Mesendoderm (in vitro differentiated cells): Measurements from ENCODE around the gene LAMTOR4.

Experiments used
- DNase-seq: peaks from one replicate; pipeline ENCODE4 v3.0.0; 2013
- H2AK5ac ChIP-seq: 2 replicates; pipeline ENCODE4 v1.6.1; 2013; ENCODE audit warnings: low read length, inconsistent platforms
- H2BK120ac ChIP-seq: 2 replicates; pipeline ENCODE4 v1.6.1; 2013; ENCODE audit warnings: low read depth, mild to moderate bottlenecking, low read length, moderate library complexity, mixed read lengths
- H2BK15ac ChIP-seq: replicated peaks from 2 replicates; pipeline ENCODE4 v1.6.1; 2013; ENCODE audit warnings: low read depth, mild to moderate bottlenecking, moderate library complexity
- H2BK5ac ChIP-seq: 2 replicates; pipeline ENCODE4 v1.6.1; 2013; ENCODE audit warnings: low read length, inconsistent platforms
- H3K18ac ChIP-seq: 2 replicates; pipeline ENCODE4 v1.6.1; 2013; ENCODE audit warnings: mild to moderate bottlenecking, low read length, mixed read lengths
- H3K23ac ChIP-seq: one replicate; pipeline ENCODE4 v1.6.1; 2013; ENCODE audit warnings: low read length
- H3K27ac ChIP-seq: 2 replicates; pipeline ENCODE4 v1.5.1; 2013; ENCODE audit warnings: low read depth, mild to moderate bottlenecking, inconsistent platforms, low read length, moderate library complexity
- H3K27me3 ChIP-seq: 2 replicates; pipeline ENCODE4 v1.6.1; 2013; ENCODE audit warnings: low read length, control low read depth, mild to moderate bottlenecking, inconsistent platforms; ENCODE audit not compliant: insufficient read depth, poor library complexity
- H3K36me3 ChIP-seq: 2 replicates; pipeline ENCODE4 v1.6.1; 2013; ENCODE audit warnings: low read length, inconsistent platforms; ENCODE audit not compliant: control insufficient read depth, insufficient read depth
- H3K4ac ChIP-seq: one replicate; pipeline ENCODE4 v1.6.1; 2013; ENCODE audit warnings: low read depth, mild to moderate bottlenecking, low read length, moderate library complexity
- H3K4me1 ChIP-seq: 2 replicates; pipeline ENCODE4 v1.6.1; 2013; ENCODE audit warnings: low read depth, low read length, inconsistent platforms; ENCODE audit not compliant: control insufficient read depth
- H3K4me2 ChIP-seq: 2 replicates; pipeline ENCODE4 v1.6.1; 2013; ENCODE audit warnings: low read length
- H3K4me3 ChIP-seq: 2 replicates; pipeline ENCODE4 v1.5.1; 2013; ENCODE audit warnings: mild to moderate bottlenecking, low read length
- H3K56ac ChIP-seq: one replicate; pipeline ENCODE4 v1.6.1; 2013; ENCODE audit warnings: low read length
- H3K79me1 ChIP-seq: 2 replicates; pipeline ENCODE4 v1.6.1; 2013; ENCODE audit warnings: low read length, inconsistent platforms
- H3K79me2 ChIP-seq: 2 replicates; pipeline ENCODE4 v1.6.1; 2013; ENCODE audit warnings: mild to moderate bottlenecking, low read length; ENCODE audit not compliant: control insufficient read depth, insufficient read depth
- H3K9ac ChIP-seq: 2 replicates; pipeline ENCODE4 v1.6.1; 2013; ENCODE audit warnings: low read length, inconsistent platforms
- H4K5ac ChIP-seq: one replicate; pipeline ENCODE4 v1.6.1; 2013; ENCODE audit warnings: low read length
- H4K8ac ChIP-seq: one replicate; pipeline ENCODE4 v1.6.1; 2013; ENCODE audit warnings: low read depth, mild to moderate bottlenecking, control low read depth, low read length, moderate library complexity
- WGBS: extraction: QIAGEN DNeasy Blood & Tissue Kit; methylation state at CpG from one replicate; pipeline ENCODE4 v1.1.7; 2013; ENCODE audit warnings: low lambda C conversion rate, missing lambda C conversion rate; ENCODE audit not compliant: insufficient coverage; ENCODE audit errors: extremely low coverage; 5-methylcytosine and 5-hydroxymethylcytosine counted together

Gene LAMTOR4

DNA sequence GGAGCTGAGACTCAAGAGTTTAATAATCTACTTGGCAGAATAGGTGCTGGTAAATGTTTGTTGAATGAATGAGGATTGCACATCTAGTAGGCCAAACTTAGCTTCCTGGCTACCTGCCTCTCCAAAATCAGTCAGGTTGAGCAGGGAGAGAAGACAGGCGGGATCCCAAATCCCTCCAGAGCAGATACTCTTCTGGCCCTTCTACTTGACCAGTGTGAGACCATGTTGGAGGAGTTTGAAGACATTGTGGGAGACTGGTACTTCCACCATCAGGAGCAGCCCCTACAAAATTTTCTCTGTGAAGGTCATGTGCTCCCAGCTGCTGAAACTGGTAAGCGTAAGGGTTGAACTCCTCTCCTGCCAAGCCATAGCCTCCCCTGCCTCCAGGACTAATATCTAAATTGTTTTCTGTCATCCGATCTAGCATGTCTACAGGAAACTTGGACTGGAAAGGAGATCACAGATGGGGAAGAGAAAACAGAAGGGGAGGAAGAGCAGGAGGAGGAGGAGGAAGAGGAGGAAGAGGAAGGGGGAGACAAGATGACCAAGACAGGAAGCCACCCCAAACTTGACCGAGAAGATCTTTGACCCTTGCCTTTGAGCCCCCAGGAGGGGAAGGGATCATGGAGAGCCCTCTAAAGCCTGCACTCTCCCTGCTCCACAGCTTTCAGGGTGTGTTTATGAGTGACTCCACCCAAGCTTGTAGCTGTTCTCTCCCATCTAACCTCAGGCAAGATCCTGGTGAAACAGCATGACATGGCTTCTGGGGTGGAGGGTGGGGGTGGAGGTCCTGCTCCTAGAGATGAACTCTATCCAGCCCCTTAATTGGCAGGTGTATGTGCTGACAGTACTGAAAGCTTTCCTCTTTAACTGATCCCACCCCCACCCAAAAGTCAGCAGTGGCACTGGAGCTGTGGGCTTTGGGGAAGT, 24.2 kb upstream of the LAMTOR4 start:
- H3K79me2 ChIP-seq = no peaks in the 10 kb centered on the region
- no peak overlapping the region for H2AK5ac ChIP-seq
- no peak overlapping the region for H3K56ac ChIP-seq
- H3K18ac ChIP-seq = no peak overlapping the region
- H3K27ac ChIP-seq = no peak overlapping the region
- H4K8ac ChIP-seq = no peak overlapping the region
- H4K5ac ChIP-seq = no peak overlapping the region
- no peak overlapping the region for H2BK120ac ChIP-seq
- no peaks in the 10 kb centered on the region for H3K36me3 ChIP-seq
- no peak overlapping the region for H3K23ac ChIP-seq
- H2BK5ac ChIP-seq = no peak overlapping the region
- no peak overlapping the region for H3K4me3 ChIP-seq
- no peaks in the 10 kb centered on the region for H3K79me1 ChIP-seq
- H3K9ac ChIP-seq = no peak overlapping the region
- H3K4ac ChIP-seq = no peak overlapping the region
- H3K4me2 ChIP-seq = no peak overlapping the region
- no peaks in the 10 kb centered on the region for H3K27me3 ChIP-seq
- no CpG with 5 or more reads among the region's 4 CpGs for WGBS
- DNase-seq = no peak
- H2BK15ac ChIP-seq = no peak overlapping the region
- H3K4me1 ChIP-seq = peaks cover 4% of the 10 kb centered on the region

DNA sequence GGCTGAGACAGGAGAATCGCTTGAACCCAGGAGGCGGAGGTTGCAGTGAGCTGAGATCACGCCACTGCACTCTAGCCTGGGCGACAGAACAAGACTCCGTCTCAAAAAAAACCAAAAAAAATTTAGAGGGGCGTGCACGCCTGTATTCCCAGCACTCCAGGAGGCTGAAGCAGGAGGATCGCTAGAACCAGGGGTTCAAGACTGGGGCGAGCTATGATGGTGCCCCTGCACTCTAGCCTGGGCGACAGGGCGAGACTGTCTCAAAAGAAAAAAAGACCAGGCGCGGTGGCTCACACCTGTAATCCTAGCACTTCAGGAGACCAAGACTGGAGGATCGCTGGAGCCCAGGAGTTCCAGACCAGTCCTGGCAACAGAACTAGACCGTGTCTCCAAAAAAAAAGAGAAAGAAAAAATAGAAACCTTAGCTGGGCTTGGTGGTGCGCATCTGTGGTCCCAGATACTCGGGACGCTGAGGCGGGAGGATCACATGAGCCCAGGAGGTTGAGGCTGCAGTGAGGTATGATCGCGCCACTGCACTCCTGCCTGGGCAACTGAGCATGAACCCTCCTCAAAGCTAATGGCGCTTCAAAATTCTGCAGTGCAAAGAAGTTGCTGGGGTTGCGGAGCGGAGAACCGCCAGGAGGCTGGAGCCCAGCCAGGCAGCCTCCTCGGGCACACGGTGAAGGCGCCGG, 22.3 kb upstream of the LAMTOR4 start:
- Histone ChIP-seq H3K23ac (peak overlapping the region; percentile 59), H3K9ac (peak overlapping the region; percentile 91), H3K4me2 (peak overlapping the region; percentile 57), H4K8ac (no peak overlapping the region), H3K4me3 (peak overlapping the region; percentile 69), H3K4ac (no peak overlapping the region), H2BK15ac (no peak overlapping the region), H2BK5ac (peak overlapping the region; percentile 61), H3K18ac (peak overlapping the region; percentile 19), H3K79me2 (no peaks in the 10 kb centered on the region), H2BK120ac (no peak overlapping the region), H3K27ac (peak overlapping the region; percentile 91), H3K56ac (peak overlapping the region; percentile 94), H3K27me3 (no peaks in the 10 kb centered on the region), H4K5ac (no peak overlapping the region), H3K79me1 (no peaks in the 10 kb centered on the region), H3K4me1 (peaks cover 2% of the 10 kb centered on the region), H3K36me3 (no peaks in the 10 kb centered on the region), H2AK5ac (no peak overlapping the region)
- WGBS = no CpG with 5 or more reads among the region's 29 CpGs
- DNase-seq = no peak

DNA sequence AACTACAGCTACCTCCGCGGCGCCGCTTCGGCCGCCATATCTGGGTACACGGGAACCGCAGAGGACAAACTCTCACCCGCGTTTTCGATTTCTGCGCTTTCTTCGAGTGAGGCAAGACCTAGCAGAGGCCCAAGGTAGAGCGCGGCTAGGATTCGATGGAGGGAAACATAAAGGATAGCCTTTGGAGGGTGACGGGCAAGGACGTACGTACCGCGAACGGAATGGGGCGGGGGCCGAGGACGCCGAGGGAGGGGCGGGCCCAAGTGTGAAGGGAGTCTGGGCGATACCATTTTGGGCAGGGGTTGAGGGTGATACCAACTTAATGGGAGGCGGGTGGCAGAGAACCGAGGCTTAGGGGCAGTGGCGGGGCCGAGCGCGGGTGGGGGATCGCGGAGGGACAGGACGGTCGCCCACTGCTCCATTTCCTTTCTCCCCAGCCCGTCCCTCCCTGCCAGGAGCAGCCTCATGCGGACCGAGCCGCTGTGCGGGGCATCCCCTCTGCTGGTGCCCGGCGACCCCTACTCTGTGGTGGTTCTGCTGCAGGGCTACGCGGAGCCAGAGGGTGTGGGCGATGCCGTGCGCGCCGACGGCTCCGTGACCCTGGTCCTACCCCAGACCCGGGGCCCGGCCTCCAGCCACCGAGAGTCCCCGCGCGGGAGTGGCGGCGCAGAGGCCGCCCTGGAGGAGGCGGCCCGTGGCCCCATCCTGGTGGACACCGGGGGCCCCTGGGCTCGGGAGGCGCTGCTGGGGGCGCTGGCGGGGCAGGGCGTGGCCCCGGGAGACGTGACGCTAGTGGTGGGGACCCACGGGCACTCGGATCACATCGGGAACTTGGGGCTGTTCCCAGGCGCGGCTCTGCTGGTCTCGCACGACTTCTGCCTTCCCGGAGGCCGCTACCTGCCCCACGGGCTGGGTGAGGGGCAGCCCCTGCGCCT, 21.5 kb upstream of the LAMTOR4 start, which contains the start of gene MBLAC1:
Gene MBLAC1, plus strand, starts transcription at position 37 of the 935 bp plus-strand sequence. Its CDS starts 429 bp downstream, at position 466.
- no peak within 1 kb of the TSS for H4K5ac ChIP-seq
- H3K79me1 ChIP-seq = no peaks in the 10 kb centered on the region
- no peak within 1 kb of the TSS for H2BK120ac ChIP-seq
- H4K8ac ChIP-seq = peak within 1 kb of the TSS; percentile 2
- H3K18ac ChIP-seq = peak within 1 kb of the TSS; percentile 19
- H2AK5ac ChIP-seq = no peak within 1 kb of the TSS
- no peaks in the 10 kb centered on the region for H3K27me3 ChIP-seq
- DNase-seq = peak; percentile 95
- H3K4ac ChIP-seq = peak within 1 kb of the TSS; percentile 74
- H3K4me2 ChIP-seq = peak within 1 kb of the TSS; percentile 72
- no peaks in the 10 kb centered on the region for H3K36me3 ChIP-seq
- H2BK5ac ChIP-seq = peak within 1 kb of the TSS; percentile 61
- WGBS = no CpG with 5 or more reads among the region's 85 CpGs
- H3K27ac ChIP-seq = peak within 1 kb of the TSS; percentile 91
- H3K23ac ChIP-seq = peak within 1 kb of the TSS; percentile 66
- H2BK15ac ChIP-seq = no peak within 1 kb of the TSS
- peak within 1 kb of the TSS; percentile 91 for H3K9ac ChIP-seq
- H3K56ac ChIP-seq = peak within 1 kb of the TSS; percentile 94
- no peaks in the 10 kb centered on the region for H3K79me2 ChIP-seq
- H3K4me3 ChIP-seq = peak within 1 kb of the TSS; percentile 69
- H3K4me1 ChIP-seq = peaks cover 2% of the 10 kb centered on the region

DNA sequence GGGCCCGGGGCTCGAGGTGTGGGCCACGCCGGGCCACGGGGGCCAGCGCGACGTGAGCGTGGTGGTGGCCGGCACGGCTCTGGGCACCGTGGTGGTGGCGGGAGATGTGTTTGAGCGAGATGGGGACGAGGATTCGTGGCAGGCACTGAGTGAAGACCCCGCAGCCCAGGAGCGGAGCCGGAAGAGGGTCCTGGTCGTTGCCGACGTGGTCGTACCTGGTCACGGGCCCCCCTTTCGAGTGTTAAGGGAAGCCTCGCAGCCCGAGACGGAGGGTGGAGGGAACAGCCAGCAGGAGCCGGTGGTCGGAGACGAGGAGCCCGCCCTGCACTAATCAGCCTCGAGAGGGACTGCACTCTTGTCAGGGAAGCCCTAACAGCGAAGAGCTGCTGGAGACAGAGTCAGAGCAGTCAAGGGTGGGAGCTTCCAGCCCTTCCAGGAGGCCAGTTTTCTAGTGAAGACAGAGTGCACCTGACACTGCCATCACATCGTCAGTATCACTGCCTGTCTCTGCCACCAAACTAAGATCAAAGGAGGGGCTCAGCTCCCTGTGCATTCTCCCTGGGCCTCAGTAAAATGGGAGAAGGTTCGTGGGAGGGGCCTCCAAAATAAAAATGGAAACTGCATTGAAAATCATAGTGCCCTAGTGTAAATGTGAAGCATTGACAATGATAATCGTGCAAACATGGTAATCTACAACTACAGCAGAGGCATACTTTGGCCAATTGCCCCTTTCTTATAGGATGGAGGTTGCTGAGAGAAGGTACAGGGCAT, 20.7 kb upstream of the LAMTOR4 start:
- H3K4me2 ChIP-seq = peak overlapping the region; percentile 72
- H3K79me1 ChIP-seq = no peaks in the 10 kb centered on the region
- H2AK5ac ChIP-seq = no peak overlapping the region
- no peak overlapping the region for H2BK120ac ChIP-seq
- H3K18ac ChIP-seq = peak overlapping the region; percentile 11
- H4K8ac ChIP-seq = peak overlapping the region; percentile 2
- H3K27ac ChIP-seq = no peak overlapping the region
- H4K5ac ChIP-seq = no peak overlapping the region
- no peak overlapping the region for H2BK15ac ChIP-seq
- H3K79me2 ChIP-seq = no peaks in the 10 kb centered on the region
- no peak overlapping the region for H3K23ac ChIP-seq
- peak overlapping the region; percentile 91 for H3K9ac ChIP-seq
- no peak overlapping the region for H2BK5ac ChIP-seq
- peak overlapping the region; percentile 74 for H3K4ac ChIP-seq
- no peaks in the 10 kb centered on the region for H3K36me3 ChIP-seq
- H3K4me1 ChIP-seq = peaks cover 2% of the 10 kb centered on the region
- no peaks in the 10 kb centered on the region for H3K27me3 ChIP-seq
- peak overlapping the region; percentile 63 for H3K4me3 ChIP-seq
- peak overlapping the region; percentile 94 for H3K56ac ChIP-seq
- DNase-seq = peak; percentile 51
- WGBS = no CpG with 5 or more reads among the region's 37 CpGs

DNA sequence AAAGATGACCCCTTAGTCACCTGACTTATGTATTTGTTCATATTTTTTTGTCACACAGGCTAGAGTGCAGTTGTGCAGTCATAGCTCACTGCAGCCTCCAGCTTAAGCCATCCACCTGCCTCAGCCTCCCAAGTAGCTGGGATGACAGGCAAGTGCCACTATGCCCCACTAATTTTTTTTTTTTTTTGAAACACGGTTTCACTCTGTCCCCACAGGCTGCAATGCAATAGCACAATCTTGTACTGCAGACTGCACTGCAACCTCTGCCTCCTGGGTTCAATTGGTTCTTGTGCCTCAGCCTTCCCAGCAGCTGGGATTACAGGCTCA, 20.1 kb upstream of the LAMTOR4 start:
- Histone ChIP-seq H3K23ac (no peak overlapping the region), H3K79me2 (no peaks in the 10 kb centered on the region), H3K4me2 (no peak overlapping the region), H3K56ac (no peak overlapping the region), H3K27ac (no peak overlapping the region), H2BK15ac (no peak overlapping the region), H2BK120ac (no peak overlapping the region), H3K4me3 (no peak overlapping the region), H3K4ac (no peak overlapping the region), H4K5ac (no peak overlapping the region), H2AK5ac (no peak overlapping the region), H3K79me1 (no peaks in the 10 kb centered on the region), H2BK5ac (no peak overlapping the region), H3K9ac (no peak overlapping the region), H3K4me1 (peaks cover 2% of the 10 kb centered on the region), H3K18ac (no peak overlapping the region), H3K36me3 (no peaks in the 10 kb centered on the region), H3K27me3 (no peaks in the 10 kb centered on the region), H4K8ac (no peak overlapping the region)
- no CpG with 5 or more reads among the region's 1 CpG for WGBS
- DNase-seq = no peak
